ENCODE results near the gene CBX1. TPM values are rescaled to one million over a fixed set of nuclear protein-coding genes. Genes with fewer than 3 reads are reported as not detected.

Gene CBX1
- total and polyA plus RNA-seq, 2 of the 13 experiments (the other 11 are each of a cell fraction or from before 2014, with no cell fraction given) = 17.8 to 108 TPM

DNA sequence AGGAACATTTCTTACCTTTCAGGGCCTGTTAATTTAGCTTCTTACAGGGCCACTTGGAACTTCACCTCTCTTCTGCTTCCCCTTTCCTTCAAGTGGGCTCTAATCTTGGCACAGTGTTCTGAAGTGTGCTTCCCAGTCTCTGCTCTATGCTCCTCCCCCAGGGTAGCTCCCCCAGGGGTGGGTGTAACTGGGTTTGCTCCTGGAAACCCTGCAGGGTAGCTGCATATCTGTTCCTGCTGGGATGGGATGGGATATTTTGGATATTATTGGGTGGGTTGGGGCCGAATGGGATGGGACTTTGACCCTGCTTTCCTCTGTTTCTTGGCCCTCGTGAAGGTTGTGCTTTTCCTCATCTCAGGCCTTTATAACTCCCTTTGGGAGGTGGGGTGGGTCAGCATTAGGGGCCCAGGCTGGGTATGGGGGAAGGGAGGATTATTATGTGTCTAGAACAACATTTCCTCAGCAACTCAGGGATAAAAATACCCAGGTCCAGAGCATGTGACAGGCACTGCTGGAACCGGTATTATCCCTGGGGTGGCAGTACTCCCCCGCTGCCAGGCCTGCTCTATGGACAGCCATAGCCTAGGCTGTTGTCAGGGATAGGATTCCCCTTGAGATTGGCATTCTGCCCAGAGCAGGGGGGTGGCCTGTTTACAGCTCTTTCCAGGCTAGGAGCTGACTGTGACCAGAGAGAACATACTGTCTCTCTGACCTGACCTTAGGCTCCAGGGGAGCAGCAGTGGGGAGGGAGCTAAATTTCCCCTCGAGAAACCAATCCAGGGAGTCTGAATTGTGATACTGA lies 48.1 kb downstream of the CBX1 start (continued):
- TF ChIP-seq ZFP90 (CRISPR knock-in tag; IDR thresholded peaks at IDR 0.05; ENCODE audit: borderline replicate concordance) = no peak
- TF ChIP-seq, protein P1, sequence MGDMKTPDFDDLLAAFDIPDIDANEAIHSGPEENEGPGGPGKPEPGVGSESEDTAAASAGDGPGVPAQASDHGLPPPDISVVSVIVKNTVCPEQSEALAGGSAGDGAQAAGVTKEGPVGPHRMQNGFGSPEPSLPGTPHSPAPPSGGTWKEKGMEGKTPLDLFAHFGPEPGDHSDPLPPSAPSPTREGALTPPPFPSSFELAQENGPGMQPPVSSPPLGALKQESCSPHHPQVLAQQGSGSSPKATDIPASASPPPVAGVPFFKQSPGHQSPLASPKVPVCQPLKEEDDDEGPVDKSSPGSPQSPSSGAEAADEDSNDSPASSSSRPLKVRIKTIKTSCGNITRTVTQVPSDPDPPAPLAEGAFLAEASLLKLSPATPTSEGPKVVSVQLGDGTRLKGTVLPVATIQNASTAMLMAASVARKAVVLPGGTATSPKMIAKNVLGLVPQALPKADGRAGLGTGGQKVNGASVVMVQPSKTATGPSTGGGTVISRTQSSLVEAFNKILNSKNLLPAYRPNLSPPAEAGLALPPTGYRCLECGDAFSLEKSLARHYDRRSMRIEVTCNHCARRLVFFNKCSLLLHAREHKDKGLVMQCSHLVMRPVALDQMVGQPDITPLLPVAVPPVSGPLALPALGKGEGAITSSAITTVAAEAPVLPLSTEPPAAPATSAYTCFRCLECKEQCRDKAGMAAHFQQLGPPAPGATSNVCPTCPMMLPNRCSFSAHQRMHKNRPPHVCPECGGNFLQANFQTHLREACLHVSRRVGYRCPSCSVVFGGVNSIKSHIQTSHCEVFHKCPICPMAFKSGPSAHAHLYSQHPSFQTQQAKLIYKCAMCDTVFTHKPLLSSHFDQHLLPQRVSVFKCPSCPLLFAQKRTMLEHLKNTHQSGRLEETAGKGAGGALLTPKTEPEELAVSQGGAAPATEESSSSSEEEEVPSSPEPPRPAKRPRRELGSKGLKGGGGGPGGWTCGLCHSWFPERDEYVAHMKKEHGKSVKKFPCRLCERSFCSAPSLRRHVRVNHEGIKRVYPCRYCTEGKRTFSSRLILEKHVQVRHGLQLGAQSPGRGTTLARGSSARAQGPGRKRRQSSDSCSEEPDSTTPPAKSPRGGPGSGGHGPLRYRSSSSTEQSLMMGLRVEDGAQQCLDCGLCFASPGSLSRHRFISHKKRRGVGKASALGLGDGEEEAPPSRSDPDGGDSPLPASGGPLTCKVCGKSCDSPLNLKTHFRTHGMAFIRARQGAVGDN (CRISPR knock-in tag; IDR thresholded peaks at IDR 0.05) = peak; percentile 47
- TF ChIP-seq ZSCAN9 (CRISPR knock-in tag; IDR thresholded peaks at IDR 0.05; ENCODE audit: borderline replicate concordance) = no peak
- TF ChIP-seq ZNF737 (CRISPR knock-in tag; IDR thresholded peaks at IDR 0.05; ENCODE audit: borderline replicate concordance) = no peak
- no peak for TF ChIP-seq LCORL (IDR thresholded peaks at IDR 0.05)
- 0 out of 2 replicates have a peak, but pooled peaks have one; percentile 15 for TF ChIP-seq LCORL (CRISPR knock-in tag; IDR thresholded peaks at IDR 0.05)
- no peak for TF ChIP-seq ZNF564 (CRISPR knock-in tag; IDR thresholded peaks at IDR 0.05)
- no peak for TF ChIP-seq MIXL1 (CRISPR knock-in tag; IDR thresholded peaks at IDR 0.05)
- no peak for TF ChIP-seq ZNF775 (CRISPR knock-in tag; IDR thresholded peaks at IDR 0.05; ENCODE audit: borderline replicate concordance)
- TF ChIP-seq ZMYM4 (CRISPR knock-in tag; IDR thresholded peaks at IDR 0.05) = 0 out of 2 replicates have a peak, but pooled peaks have one; percentile 42
- peak; percentile 25; the same call in 1 of the 2 replicates for TF ChIP-seq ZNF331 (CRISPR knock-in tag; IDR thresholded peaks at IDR 0.05)
- peak; percentile 50; the same call in 1 of the 2 replicates for TF ChIP-seq ZNF501 (CRISPR knock-in tag; IDR thresholded peaks at IDR 0.05)
- no peak for TF ChIP-seq ZNF468 (CRISPR knock-in tag; IDR thresholded peaks at IDR 0.05)
- TF ChIP-seq, protein P2, sequence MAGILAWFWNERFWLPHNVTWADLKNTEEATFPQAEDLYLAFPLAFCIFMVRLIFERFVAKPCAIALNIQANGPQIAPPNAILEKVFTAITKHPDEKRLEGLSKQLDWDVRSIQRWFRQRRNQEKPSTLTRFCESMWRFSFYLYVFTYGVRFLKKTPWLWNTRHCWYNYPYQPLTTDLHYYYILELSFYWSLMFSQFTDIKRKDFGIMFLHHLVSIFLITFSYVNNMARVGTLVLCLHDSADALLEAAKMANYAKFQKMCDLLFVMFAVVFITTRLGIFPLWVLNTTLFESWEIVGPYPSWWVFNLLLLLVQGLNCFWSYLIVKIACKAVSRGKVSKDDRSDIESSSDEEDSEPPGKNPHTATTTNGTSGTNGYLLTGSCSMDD (CRISPR knock-in tag; IDR thresholded peaks at IDR 0.05) = no peak
- no peak for TF ChIP-seq ZFP41 (CRISPR knock-in tag; IDR thresholded peaks at IDR 0.05; ENCODE audit: borderline replicate concordance)
- no peak for TF ChIP-seq KLF13 (CRISPR knock-in tag; IDR thresholded peaks at IDR 0.05)
- no peak for TF ChIP-seq SOX13 (IDR thresholded peaks at IDR 0.05)
- peak in 1 of 2 experiments; percentile 53; a peak in 1 of 4 replicates for TF ChIP-seq SOX13 (CRISPR knock-in tag; conservative IDR thresholded peaks at IDR 0.05 in 1 of 2, IDR thresholded peaks at IDR 0.05 in 1 of 2)
- peak; percentile 53; the same call in 1 of the 2 replicates for TF ChIP-seq SALL1 (CRISPR knock-in tag; IDR thresholded peaks at IDR 0.05)
- TF ChIP-seq ATAD3A (CRISPR knock-in tag; IDR thresholded peaks at IDR 0.05) = no peak
- no peak for TF ChIP-seq CHD4 (IDR thresholded peaks at IDR 0.05; ENCODE audit: borderline replicate concordance, low read length)
- no peak for TF ChIP-seq KDM1A (CRISPR knock-in tag; IDR thresholded peaks at IDR 0.05)
- TF ChIP-seq BRCA1 (CRISPR knock-in tag; IDR thresholded peaks at IDR 0.05) = no peak
